Breast epithelium (tissue), 3 donors: ENCODE data around the gene HS6ST3.

Experiments used
- CTCF ChIP-seq, 3 donors: fragments of 450-650 bp; IDR thresholded peaks; one replicate each; pipeline ENCODE4 v1.5.1; 2016 to 2017; ENCODE audit warnings: antibody characterized with exemption in 3 of 3, mild to moderate bottlenecking in 3 of 3, moderate library complexity in 3 of 3
- POLR2AphosphoS5 ChIP-seq, 3 donors: sonication (generic); formaldehyde crosslinking; IDR thresholded peaks; one replicate each; pipeline ENCODE4 v1.6.1; 2017; ENCODE audit warnings: antibody characterized with exemption in 3 of 3

GRCh38 chr13:96075953-96076543, 13.9 kb upstream of the HS6ST3 start:
- TF ChIP-seq CTCF (IDR thresholded peaks at IDR 0.05) (no peak), POLR2AphosphoS5 (IDR thresholded peaks at IDR 0.05) (no peak)
